Neuronal stem cell (in vitro differentiated cells): Measurements from ENCODE around the gene CAMTA1.

ENCODE experiments used
- DNase-seq: peaks from one replicate; pipeline ENCODE4 v3.0.0-alpha.2; 2013; ENCODE audit warnings: low spot score
- H2AFZ ChIP-seq: one replicate; pipeline ENCODE4 v1.6.1; 2013; ENCODE audit warnings: mild to moderate bottlenecking, low read length, inconsistent platforms
- H2AK5ac ChIP-seq: 2 replicates; pipeline ENCODE4 v1.6.1; 2013; ENCODE audit warnings: low read depth, mild to moderate bottlenecking, inconsistent platforms, low read length, moderate library complexity, mixed read lengths
- H2BK120ac ChIP-seq: 2 replicates; pipeline ENCODE4 v1.6.1; 2013; ENCODE audit warnings: low read depth, mild to moderate bottlenecking, inconsistent platforms, low read length, moderate library complexity, mixed read lengths
- H2BK12ac ChIP-seq: one replicate; pipeline ENCODE4 v1.6.1; 2013; ENCODE audit warnings: low read length, inconsistent platforms
- H2BK15ac ChIP-seq: 2 replicates; pipeline ENCODE4 v1.6.1; 2013; ENCODE audit warnings: mild to moderate bottlenecking, low read length, inconsistent platforms, mixed read lengths
- H2BK5ac ChIP-seq: one replicate; pipeline ENCODE4 v1.6.1; 2013; ENCODE audit warnings: inconsistent platforms, mild to moderate bottlenecking, low read length, moderate library complexity
- H3K14ac ChIP-seq: one replicate; pipeline ENCODE4 v1.6.1; 2013; ENCODE audit warnings: low read length, inconsistent platforms
- H3K18ac ChIP-seq: 2 replicates; pipeline ENCODE4 v1.6.1; 2013; ENCODE audit warnings: low read length, inconsistent platforms
- H3K23ac ChIP-seq: 2 replicates; pipeline ENCODE4 v1.6.1; 2013; ENCODE audit warnings: low read depth, mild to moderate bottlenecking, mixed read lengths, low read length, inconsistent platforms; ENCODE audit not compliant: poor library complexity
- H3K27ac ChIP-seq: replicated peaks from 3 replicates; pipeline ENCODE4 v1.5.1; 2013; ENCODE audit warnings: low read length, inconsistent platforms
- H3K27me3 ChIP-seq, 3 experiments: 2 replicates each; pipeline ENCODE4 v1.6.1; 2013; ENCODE audit warnings: low read length in 3 of 3, mild to moderate bottlenecking in 2 of 3, inconsistent platforms in 1 of 3, low read depth in 1 of 3, mixed read lengths in 1 of 3, moderate library complexity in 1 of 3; ENCODE audit not compliant: control insufficient read depth in 3 of 3, insufficient read depth in 3 of 3
- H3K36me3 ChIP-seq, 2 donors: replicated peaks in 1 of 2; 2 replicates each; pipeline ENCODE4 v1.6.1; 2013; ENCODE audit warnings: low read length in 2 of 2; ENCODE audit not compliant: control insufficient read depth in 2 of 2, insufficient read depth in 2 of 2
- H3K4ac ChIP-seq: 2 replicates; pipeline ENCODE4 v1.6.1; 2013; ENCODE audit warnings: inconsistent platforms, mild to moderate bottlenecking, low read length, moderate library complexity
- H3K4me1 ChIP-seq, 2 donors: 1 replicate in 1 of 2; 2 replicates in 1 of 2; pipeline ENCODE4 v1.6.1; 2013; ENCODE audit warnings: low read length in 2 of 2, low read depth in 1 of 2; ENCODE audit not compliant: control insufficient read depth in 2 of 2, insufficient read depth in 1 of 2
- H3K4me2 ChIP-seq: one replicate; pipeline ENCODE4 v1.6.1; 2013; ENCODE audit warnings: mild to moderate bottlenecking, low read length, inconsistent platforms; ENCODE audit not compliant: insufficient read depth, poor library complexity, severe bottlenecking
- H3K4me3 ChIP-seq, 2 donors: 2 replicates each; pipeline ENCODE4 v1.5.1; 2013; ENCODE audit warnings: low read length in 2 of 2, mild to moderate bottlenecking in 2 of 2, inconsistent platforms in 1 of 2, moderate library complexity in 1 of 2
- H3K79me1 ChIP-seq: one replicate; pipeline ENCODE4 v1.6.1; 2013; ENCODE audit warnings: low read depth, mild to moderate bottlenecking, inconsistent platforms, low read length, moderate library complexity
- H3K9ac ChIP-seq: one replicate; pipeline ENCODE4 v1.6.1; 2013; ENCODE audit warnings: mild to moderate bottlenecking, low read depth, low read length, inconsistent platforms; ENCODE audit not compliant: poor library complexity
- H3K9me3 ChIP-seq, 2 donors: replicated peaks in 1 of 2; 2 replicates each; pipeline versions ENCODE3 to v1.6.1; 2013; ENCODE audit warnings: low read length in 2 of 2, mild to moderate bottlenecking in 2 of 2, inconsistent platforms in 1 of 2, low read depth in 1 of 2, mixed read lengths in 1 of 2, moderate library complexity in 1 of 2; ENCODE audit not compliant: control insufficient read depth in 2 of 2, insufficient read depth in 1 of 2
- H4K8ac ChIP-seq: one replicate; pipeline ENCODE4 v1.6.1; 2013; ENCODE audit warnings: low read depth, mild to moderate bottlenecking, inconsistent platforms, low read length, moderate library complexity
- H4K91ac ChIP-seq: one replicate; pipeline ENCODE4 v1.6.1; 2013; ENCODE audit warnings: low read length, low read depth, mild to moderate bottlenecking, inconsistent platforms; ENCODE audit not compliant: poor library complexity
- WGBS, 2 donors: extraction: QIAGEN DNeasy Blood & Tissue Kit; methylation state at CpG; one replicate each; pipeline ENCODE4 v1.1.7; 2013; ENCODE audit warnings: missing lambda C conversion rate in 2 of 2, mixed read lengths in 1 of 2; ENCODE audit not compliant: insufficient read length in 2 of 2, insufficient replicate concordance in 1 of 2; ENCODE audit errors: extremely low coverage in 2 of 2; 5-methylcytosine and 5-hydroxymethylcytosine counted together

Gene CAMTA1

DNA sequence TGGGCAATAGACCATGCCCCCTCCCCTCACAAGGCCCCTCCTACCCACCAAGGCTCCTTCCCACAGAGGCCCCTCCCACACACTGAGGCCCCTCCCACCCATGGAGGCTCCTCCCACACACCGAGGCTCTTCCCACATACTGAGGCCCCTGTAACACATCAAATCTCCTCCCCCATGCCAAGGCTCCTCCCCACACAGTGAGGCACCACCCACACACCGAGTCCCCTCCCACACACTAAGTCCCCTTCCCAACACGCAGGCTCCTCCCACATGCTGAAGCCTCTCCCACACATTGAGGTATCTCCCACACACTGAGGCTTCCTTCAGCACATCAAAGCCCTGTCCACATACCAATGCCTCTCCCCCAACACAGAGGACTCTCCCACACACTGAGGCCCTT is 391.8 kb downstream of the CAMTA1 start:
- H2AK5ac ChIP-seq: no peak overlapping the region
- no peak overlapping the region for H2AFZ ChIP-seq
- no peak overlapping the region for H3K14ac ChIP-seq
- no peak overlapping the region for H2BK12ac ChIP-seq
- no peak overlapping the region for H2BK5ac ChIP-seq
- peaks cover 0 to 3% of the 10 kb centered on the region in 2 donors for H3K4me1 ChIP-seq
- H3K27ac ChIP-seq: no peak overlapping the region
- H2BK120ac ChIP-seq: no peak overlapping the region
- no peak overlapping the region for H4K8ac ChIP-seq
- peaks cover 0 to 8% of the 10 kb centered on the region in 2 donors for H3K9me3 ChIP-seq
- DNase-seq: no peak
- H3K36me3 ChIP-seq: no peaks in the 10 kb centered on the region
- no peaks in the 10 kb centered on the region for H3K79me1 ChIP-seq
- no peak overlapping the region for H3K18ac ChIP-seq
- no peak overlapping the region for H3K4ac ChIP-seq
- H3K4me3 ChIP-seq: peak overlapping the region in 1 of 2 donors; percentile 8
- no peak overlapping the region for H3K23ac ChIP-seq
- H3K4me2 ChIP-seq: no peak overlapping the region
- no peak overlapping the region for H2BK15ac ChIP-seq
- WGBS, 2 donors: no CpG with 5 or more reads among the region's 3 CpGs
- H3K9ac ChIP-seq: no peak overlapping the region
- H3K27me3 ChIP-seq: peaks cover 0 to 6% (median 0%) of the 10 kb centered on the region in 3 experiments
- H4K91ac ChIP-seq: no peak overlapping the region

GRCh38 chr1:7177438-7178146 is 392.3 kb downstream of the CAMTA1 start:
- no peak overlapping the region for H4K8ac ChIP-seq

GRCh38 chr1:7178336-7178735 is 393.1 kb downstream of the CAMTA1 start:
- Histone ChIP-seq H4K8ac (no peak overlapping the region), H3K4ac (no peak overlapping the region), H3K4me2 (no peak overlapping the region), H2BK5ac (no peak overlapping the region), H2BK120ac (no peak overlapping the region), H2AFZ (no peak overlapping the region), H3K27ac (no peak overlapping the region), H2AK5ac (no peak overlapping the region), H3K23ac (no peak overlapping the region), H3K18ac (no peak overlapping the region), H2BK12ac (no peak overlapping the region), H3K79me1 (no peaks in the 10 kb centered on the region), H3K36me3 (no peaks in the 10 kb centered on the region), H2BK15ac (no peak overlapping the region), H3K9ac (no peak overlapping the region), H4K91ac (no peak overlapping the region), H3K27me3 (peaks cover 0 to 6% (median 0%) of the 10 kb centered on the region in 3 experiments), H3K4me1 (peaks cover 0 to 3% of the 10 kb centered on the region in 2 donors), H3K9me3 (peaks cover 0 to 8% of the 10 kb centered on the region in 2 donors), H3K4me3 (no peak overlapping the region), H3K14ac (no peak overlapping the region)
- DNase-seq: no peak
- no CpG with 5 or more reads among the region's 4 CpGs for WGBS, 2 donors

More at GRCh38 chr1:7177438-7178146, 392.3 kb downstream of the CAMTA1 start:
- H2BK15ac ChIP-seq: no peak overlapping the region
- H2AFZ ChIP-seq: no peak overlapping the region
- no peak overlapping the region for H2BK12ac ChIP-seq
- H3K9me3 ChIP-seq: peaks cover 0 to 8% of the 10 kb centered on the region in 2 donors
- peak overlapping the region; percentile 22 for H3K4me2 ChIP-seq
- H2BK5ac ChIP-seq: no peak overlapping the region
- no peak overlapping the region for H3K18ac ChIP-seq
- no CpG with 5 or more reads among the region's 9 CpGs for WGBS, 2 donors
- no peak overlapping the region for H3K23ac ChIP-seq
- peak; percentile 24 for DNase-seq
- no peak overlapping the region for H2AK5ac ChIP-seq
- no peak overlapping the region for H4K91ac ChIP-seq
- no peak overlapping the region for H3K4ac ChIP-seq
- H3K27ac ChIP-seq: no peak overlapping the region
- peaks cover 0 to 6% (median 0%) of the 10 kb centered on the region in 3 experiments for H3K27me3 ChIP-seq
- peak overlapping the region; percentile 17 for H3K9ac ChIP-seq
- H3K4me3 ChIP-seq: peak overlapping the region in 1 of 2 donors; percentile 5
- H3K14ac ChIP-seq: no peak overlapping the region
- H3K36me3 ChIP-seq: no peaks in the 10 kb centered on the region
- no peak overlapping the region for H2BK120ac ChIP-seq
- no peaks in the 10 kb centered on the region for H3K79me1 ChIP-seq
- peaks cover 0 to 3% of the 10 kb centered on the region in 2 donors for H3K4me1 ChIP-seq

DNA sequence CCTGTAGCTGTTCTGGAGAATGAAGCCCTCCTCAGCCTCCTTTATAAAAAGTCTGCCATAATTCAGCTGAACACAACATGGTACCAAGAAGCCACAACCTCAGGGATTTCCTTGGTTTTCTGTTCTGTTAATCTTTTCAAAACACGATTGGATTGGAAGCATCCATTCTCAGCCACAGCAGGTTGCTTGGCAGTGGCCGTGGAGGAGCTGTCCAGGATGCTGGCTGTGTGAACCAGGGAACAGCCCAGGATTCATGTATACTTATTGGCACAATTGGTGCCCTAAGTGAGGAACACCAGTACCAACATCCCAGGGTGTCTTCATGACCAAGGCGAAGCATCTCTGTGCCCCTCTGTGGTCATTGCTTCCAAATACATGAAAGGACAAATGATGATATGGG is 393.5 kb downstream of the CAMTA1 start:
- Histone ChIP-seq H3K9ac (no peak overlapping the region), H3K27me3 (peaks cover 0 to 6% (median 0%) of the 10 kb centered on the region in 3 experiments), H3K4me1 (peaks cover 0 to 3% of the 10 kb centered on the region in 2 donors), H3K4ac (no peak overlapping the region), H4K91ac (no peak overlapping the region), H3K9me3 (peaks cover 0 to 8% of the 10 kb centered on the region in 2 donors), H2BK15ac (no peak overlapping the region), H3K18ac (no peak overlapping the region), H3K79me1 (no peaks in the 10 kb centered on the region), H2BK120ac (no peak overlapping the region), H3K4me3 (no peak overlapping the region), H3K14ac (no peak overlapping the region), H2BK12ac (no peak overlapping the region), H2AFZ (no peak overlapping the region), H2BK5ac (no peak overlapping the region), H4K8ac (no peak overlapping the region), H3K23ac (no peak overlapping the region), H2AK5ac (no peak overlapping the region), H3K4me2 (no peak overlapping the region), H3K36me3 (no peaks in the 10 kb centered on the region), H3K27ac (no peak overlapping the region)
- no CpG with 5 or more reads among the region's 3 CpGs for whole genome bisulfite sequencing, 2 donors
- DNase-seq: no peak
